ENCODE measurements around the gene WNK1. TPM values are rescaled to one million over a fixed set of nuclear protein-coding genes. Genes with fewer than 3 reads are reported as not detected.

Gene WNK1
- total RNA-seq, 1 experiment from 2014 or later = 117 TPM

DNA sequence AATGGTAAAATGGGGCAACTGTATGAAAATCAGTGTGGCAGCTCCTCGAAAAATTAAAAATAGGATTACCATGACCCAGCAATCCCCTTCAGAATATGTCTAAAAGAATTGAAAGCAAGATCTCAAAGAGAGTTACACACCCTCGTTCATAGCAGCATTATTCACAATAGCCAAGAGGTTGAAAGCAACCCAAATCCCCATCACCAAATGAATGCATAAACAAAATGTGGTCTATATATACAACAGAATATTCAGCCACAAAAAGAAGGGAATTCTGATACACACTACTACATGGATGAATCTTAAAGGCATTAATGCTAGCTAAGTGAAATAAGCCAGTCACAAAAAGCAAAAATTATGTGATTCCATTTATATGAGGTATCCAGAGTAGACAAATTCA lies 169.9 kb downstream of the WNK1 start:
- Histone ChIP-seq H3K23me2 (ENCODE audit: insufficient read length, low read depth, low read length, poor library complexity, severe bottlenecking) (no peaks in the 10 kb centered on the region), H3T11ph (ENCODE audit: low read length) (no peak overlapping the region), H3K27ac (ENCODE audit: insufficient read length, low read depth, low read length) (no peak overlapping the region), H2BK15ac (ENCODE audit: low read depth, low read length) (no peak overlapping the region), H3K23ac (ENCODE audit: insufficient read length, low read depth, low read length) (no peak overlapping the region), H4K20me1 (ENCODE audit: control insufficient read depth, insufficient read depth, insufficient read length) (no peaks in the 10 kb centered on the region), H2BK5ac (ENCODE audit: insufficient read length, low read length) (no peak overlapping the region), H2AFZ (ENCODE audit: low read length) (no peak overlapping the region), H3K4ac (ENCODE audit: low read depth, low read length) (no peak overlapping the region), H2BK120ac (ENCODE audit: low read depth, low read length, poor library complexity, severe bottlenecking) (no peak overlapping the region), H3K56ac (ENCODE audit: insufficient read length, low read depth, low read length) (no peak overlapping the region), H2BK12ac (ENCODE audit: insufficient read length, low read depth, low read length) (no peak overlapping the region), H3K18ac (ENCODE audit: insufficient read length, low read depth, low read length) (no peak overlapping the region), H3K9me3 (ENCODE audit: control insufficient read depth, low read depth, low read length) (no peaks in the 10 kb centered on the region), H3K27me3 (ENCODE audit: insufficient read depth, low read length) (no peaks in the 10 kb centered on the region), H3K14ac (ENCODE audit: insufficient read depth, low read length) (no peak overlapping the region), H3K79me1 (ENCODE audit: insufficient read depth, low read depth, low read length, poor library complexity, severe bottlenecking) (no peaks in the 10 kb centered on the region), H2BK20ac (ENCODE audit: low read depth, low read length, poor library complexity, severe bottlenecking) (no peak overlapping the region), H2AK5ac (ENCODE audit: insufficient read length, low read length) (no peak overlapping the region), H3K4me1 (ENCODE audit: insufficient read depth, low read length) (no peaks in the 10 kb centered on the region), H4K91ac (ENCODE audit: insufficient read length, low read depth, low read length) (no peak overlapping the region), H3K79me2 (ENCODE audit: insufficient read depth, low read length) (no peaks in the 10 kb centered on the region), H3K4me2 (ENCODE audit: insufficient read depth, insufficient read length, low read length) (no peak overlapping the region), H3K9ac (ENCODE audit: extremely low read depth, insufficient read length, low read length) (no peak overlapping the region), H4K5ac (ENCODE audit: insufficient read length, low read depth, low read length) (no peak overlapping the region), H4K8ac (replicated peaks; ENCODE audit: insufficient read length, low read depth, low read length) (no peak overlapping the region)
- no CpG with 5 or more reads among the region's 2 CpGs for WGBS (ENCODE audit: extremely low coverage, insufficient read length, low lambda C conversion rate)
- Mint-ChIP-seq H3K27me3 (ENCODE audit: low read depth) (no peaks in the 10 kb centered on the region), H3K4me1 (no peaks in the 10 kb centered on the region), H3K36me3 (ENCODE audit: insufficient read depth in 1 of 3, low read depth in 3 of 3) (peaks cover 29 to 70% (median 64%) of the 10 kb centered on the region in 3 experiments; a peak in 6 of 7 replicates), H3K27ac (no peak overlapping the region), H3K4me3 (no peak overlapping the region), H3K9me3 (no peaks in the 10 kb centered on the region; a peak in 2 of 5 replicates)
- no peak for DNase-seq
- TF ChIP-seq, protein P1, sequence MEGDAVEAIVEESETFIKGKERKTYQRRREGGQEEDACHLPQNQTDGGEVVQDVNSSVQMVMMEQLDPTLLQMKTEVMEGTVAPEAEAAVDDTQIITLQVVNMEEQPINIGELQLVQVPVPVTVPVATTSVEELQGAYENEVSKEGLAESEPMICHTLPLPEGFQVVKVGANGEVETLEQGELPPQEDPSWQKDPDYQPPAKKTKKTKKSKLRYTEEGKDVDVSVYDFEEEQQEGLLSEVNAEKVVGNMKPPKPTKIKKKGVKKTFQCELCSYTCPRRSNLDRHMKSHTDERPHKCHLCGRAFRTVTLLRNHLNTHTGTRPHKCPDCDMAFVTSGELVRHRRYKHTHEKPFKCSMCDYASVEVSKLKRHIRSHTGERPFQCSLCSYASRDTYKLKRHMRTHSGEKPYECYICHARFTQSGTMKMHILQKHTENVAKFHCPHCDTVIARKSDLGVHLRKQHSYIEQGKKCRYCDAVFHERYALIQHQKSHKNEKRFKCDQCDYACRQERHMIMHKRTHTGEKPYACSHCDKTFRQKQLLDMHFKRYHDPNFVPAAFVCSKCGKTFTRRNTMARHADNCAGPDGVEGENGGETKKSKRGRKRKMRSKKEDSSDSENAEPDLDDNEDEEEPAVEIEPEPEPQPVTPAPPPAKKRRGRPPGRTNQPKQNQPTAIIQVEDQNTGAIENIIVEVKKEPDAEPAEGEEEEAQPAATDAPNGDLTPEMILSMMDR (conservative IDR thresholded peaks at IDR 0.05) = no peak

Measured in H9 (cell line).